HuH-7 (cell line): Measurements from ENCODE around the gene CXCR2.

ENCODE experiments used
- DNase-seq: peaks from one replicate; pipeline ENCODE4 v3.0.0; 2011; ENCODE audit warnings: low spot score

CXCR2 gene

DNA sequence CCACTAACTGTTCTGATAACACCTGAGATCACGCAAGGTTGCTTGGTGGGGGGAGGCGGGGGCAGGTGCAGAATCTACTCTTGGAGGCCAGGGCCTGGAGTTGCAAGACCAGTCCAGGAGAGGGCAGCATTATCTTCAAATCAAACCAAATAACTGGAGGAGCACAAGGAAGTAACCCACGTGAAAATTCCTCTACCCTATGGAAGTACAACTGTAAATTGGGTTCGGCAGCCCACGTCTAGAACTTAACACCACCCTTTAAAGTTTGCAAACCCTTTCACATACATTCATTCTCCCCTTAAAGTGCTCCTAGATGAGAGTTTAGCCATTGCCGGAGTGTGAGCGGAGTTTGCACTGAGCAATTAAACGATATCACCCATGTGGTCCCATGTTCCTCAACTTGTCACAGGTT lies 60.5 kb downstream of the CXCR2 start:
- DNase-seq, result peak; percentile 61
